ENCODE measurements around the gene VSTM2L.

Gene VSTM2L

GRCh38 chr20:37988306-37988954 lies 85.5 kb downstream of the VSTM2L start:
- DNase-seq (ENCODE audit: low spot score): no peak

- no peak for DNase-seq (ENCODE audit: low spot score)
Measured at GRCh38 chr20:37989601-37990295, 86.8 kb downstream of the VSTM2L start.

GRCh38 chr20:37990571-37991151 lies 87.7 kb downstream of the VSTM2L start:
- DNase-seq (ENCODE audit: low spot score): peak; percentile 67

GRCh38 chr20:37991157-37991866 lies 88.4 kb downstream of the VSTM2L start:
- DNase-seq (ENCODE audit: low spot score): no peak

GRCh38 chr20:37991908-37992307 lies 89.0 kb downstream of the VSTM2L start:
- DNase-seq (ENCODE audit: low spot score): no peak

GRCh38 chr20:37992802-37993409 lies 90.0 kb downstream of the VSTM2L start:
- DNase-seq (ENCODE audit: low spot score): peak; percentile 85

GRCh38 chr20:37994512-37994911 lies 91.6 kb downstream of the VSTM2L start:
- DNase-seq (ENCODE audit: low spot score): no peak

All from SW480 (cell line).